ENCODE results near the gene CYP4X1. TPM values are rescaled to one million over a fixed set of nuclear protein-coding genes. Genes with fewer than 3 reads are reported as not detected.
A peak's percentile ranks its signal among the peaks of the same experiment; 100 is the strongest.
"Not testable (repeated sequence)": the region's sequence is repeated elsewhere in the genome, so short reads cannot be mapped to it uniquely, and the experiment has no call there.

CYP4X1 gene
- total RNA-seq = 6.8 TPM
- long read RNA-seq, transcript CYP4X1-201 (12 exons, 2,357 nt) = major isoform, 8 of 11 reads
- long read RNA-seq, partial matches to known transcripts = 1 of 11 reads
- long read RNA-seq, other reads (novel, unspliced or antisense) = 2 of 11 reads

GRCh38 chr1:47023268-47024140 is at the start of gene CYP4X1:
Gene CYP4X1 (plus strand): TSS chr1:47023669. CDS start chr1:47023818, 149 bp downstream.
- H3K4me3 ChIP-seq = peak within 1 kb of the TSS; percentile 51
- H3K4me1 ChIP-seq = no peaks in the 10 kb centered on the region
- intact Hi-C loops (cut with DNase I) = no loop called here
- ATAC-seq (peak; percentile 77), DNase-seq (peak; percentile 72)
- no peak for TF ChIP-seq CTCF (IDR thresholded peaks at IDR 0.05)
- H3K36me3 ChIP-seq = no peaks in the 10 kb centered on the region
- peak within 1 kb of the TSS; percentile 60 for H3K27ac ChIP-seq
- no peaks in the 10 kb centered on the region for H3K9me3 ChIP-seq
- peaks cover 5% of the 10 kb centered on the region for H3K27me3 ChIP-seq

GRCh38 chr1:46983166-46983829 is 40.2 kb upstream of the CYP4X1 start:
- ATAC-seq (no peak), DNase-seq (no peak)
- no peaks in the 10 kb centered on the region for H3K36me3 ChIP-seq
- H3K4me3 ChIP-seq = no peak overlapping the region
- no peaks in the 10 kb centered on the region for H3K9me3 ChIP-seq
- H3K27ac ChIP-seq = no peak overlapping the region
- no peak for TF ChIP-seq CTCF (IDR thresholded peaks at IDR 0.05)
- no peaks in the 10 kb centered on the region for H3K27me3 ChIP-seq
- no peaks in the 10 kb centered on the region for H3K4me1 ChIP-seq
- intact Hi-C loops (cut with DNase I) = no loop called here

- H3K27ac ChIP-seq = no peak overlapping the region
- no peak for TF ChIP-seq CTCF (IDR thresholded peaks at IDR 0.05)
- H3K36me3 ChIP-seq = no peaks in the 10 kb centered on the region
- H3K4me1 ChIP-seq = no peaks in the 10 kb centered on the region
- no peak overlapping the region for H3K4me3 ChIP-seq
- H3K9me3 ChIP-seq = no peaks in the 10 kb centered on the region
- DNase-seq (no peak), ATAC-seq (peak; percentile 29)
- intact Hi-C loops (cut with DNase I) = no loop called here
- H3K27me3 ChIP-seq = no peaks in the 10 kb centered on the region
Observed at GRCh38 chr1:46983830-46984586, 39.5 kb upstream of the CYP4X1 start.

- H3K4me3 ChIP-seq; H3K4me1 ChIP-seq; H3K36me3 ChIP-seq; H3K27ac ChIP-seq; DNase-seq; H3K9me3 ChIP-seq; intact Hi-C loops (cut with DNase I); H3K27me3 ChIP-seq; ATAC-seq: not testable (repeated sequence)
Observed at GRCh38 chr1:46990541-46990940, 32.9 kb upstream of the CYP4X1 start.

GRCh38 chr1:46991083-46991923 is 32.2 kb upstream of the CYP4X1 start:
- peak; percentile 33 for TF ChIP-seq CTCF (IDR thresholded peaks at IDR 0.05)
- Histone ChIP-seq H3K4me1 (no peaks in the 10 kb centered on the region), H3K9me3 (no peaks in the 10 kb centered on the region), H3K36me3 (no peaks in the 10 kb centered on the region), H3K27me3 (no peaks in the 10 kb centered on the region), H3K27ac (no peak overlapping the region), H3K4me3 (no peak overlapping the region)
- ATAC-seq (peak; percentile 69), DNase-seq (no peak)
- intact Hi-C loops (cut with DNase I) = no loop called here

Data from upper lobe of right lung (tissue), 1 donor.